Measurements from ENCODE around the gene RABAC1. TPM values are rescaled to one million over a fixed set of nuclear protein-coding genes. Genes with fewer than 3 reads are reported as not detected.
"Not testable (repeated sequence)": the region's sequence is repeated elsewhere in the genome, so short reads cannot be mapped to it uniquely, and the experiment has no call there.

Gene RABAC1
- total RNA-seq, 1 donor from 2014 or later, result 146 TPM

DNA sequence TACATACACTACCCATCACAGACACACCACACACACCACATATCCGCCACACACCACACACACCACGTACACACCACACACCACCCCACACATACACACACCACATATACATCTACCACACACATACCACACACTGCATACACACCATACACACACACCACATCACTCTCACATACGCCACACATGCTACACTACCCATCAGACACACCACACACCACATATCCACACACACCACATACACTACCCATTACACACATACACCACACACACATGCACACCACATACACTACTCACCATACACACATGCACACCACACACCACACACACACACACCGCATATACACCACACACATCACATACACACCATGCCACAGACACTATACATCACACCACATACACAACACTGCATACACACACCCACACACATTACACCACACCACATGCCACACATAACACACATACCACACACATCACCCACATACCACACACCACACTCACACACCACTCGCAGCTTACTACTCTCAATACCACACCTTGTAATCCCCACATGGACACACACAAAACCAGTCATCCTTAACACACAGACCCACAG, 40.4 kb downstream of the RABAC1 start:
- TF ChIP-seq, protein P1, sequence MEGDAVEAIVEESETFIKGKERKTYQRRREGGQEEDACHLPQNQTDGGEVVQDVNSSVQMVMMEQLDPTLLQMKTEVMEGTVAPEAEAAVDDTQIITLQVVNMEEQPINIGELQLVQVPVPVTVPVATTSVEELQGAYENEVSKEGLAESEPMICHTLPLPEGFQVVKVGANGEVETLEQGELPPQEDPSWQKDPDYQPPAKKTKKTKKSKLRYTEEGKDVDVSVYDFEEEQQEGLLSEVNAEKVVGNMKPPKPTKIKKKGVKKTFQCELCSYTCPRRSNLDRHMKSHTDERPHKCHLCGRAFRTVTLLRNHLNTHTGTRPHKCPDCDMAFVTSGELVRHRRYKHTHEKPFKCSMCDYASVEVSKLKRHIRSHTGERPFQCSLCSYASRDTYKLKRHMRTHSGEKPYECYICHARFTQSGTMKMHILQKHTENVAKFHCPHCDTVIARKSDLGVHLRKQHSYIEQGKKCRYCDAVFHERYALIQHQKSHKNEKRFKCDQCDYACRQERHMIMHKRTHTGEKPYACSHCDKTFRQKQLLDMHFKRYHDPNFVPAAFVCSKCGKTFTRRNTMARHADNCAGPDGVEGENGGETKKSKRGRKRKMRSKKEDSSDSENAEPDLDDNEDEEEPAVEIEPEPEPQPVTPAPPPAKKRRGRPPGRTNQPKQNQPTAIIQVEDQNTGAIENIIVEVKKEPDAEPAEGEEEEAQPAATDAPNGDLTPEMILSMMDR (IDR thresholded peaks at IDR 0.05; ENCODE audit: unreplicated experiment), result no peak
- Mint-ChIP-seq H3K4me1 (ENCODE audit: unreplicated experiment) (peaks cover 15% of the 10 kb centered on the region), H3K36me3 (ENCODE audit: low read depth, unreplicated experiment) (peaks cover 9% of the 10 kb centered on the region), H3K27ac (ENCODE audit: unreplicated experiment) (no peak overlapping the region), H3K27me3 (ENCODE audit: unreplicated experiment) (peaks cover 18% of the 10 kb centered on the region), H3K4me3 (ENCODE audit: unreplicated experiment) (no peak overlapping the region), H3K9me3 (ENCODE audit: unreplicated experiment) (no peaks in the 10 kb centered on the region)
- DNase-seq (ENCODE audit: low spot score), result no peak

DNA sequence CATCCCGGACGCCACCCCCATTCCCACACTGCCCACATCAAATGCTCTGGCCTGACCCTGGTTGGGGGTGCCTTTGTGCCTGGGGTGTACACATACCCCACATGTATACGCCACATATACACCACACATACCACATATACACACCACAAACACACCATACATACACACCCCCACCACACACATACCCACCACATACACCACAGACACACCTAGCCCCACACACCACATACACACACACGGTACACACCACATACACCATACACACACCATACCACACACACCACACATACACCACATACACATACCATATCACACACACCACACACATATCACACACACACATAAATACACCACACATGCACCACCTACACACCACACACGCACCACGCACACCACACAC, 41.0 kb downstream of the RABAC1 start:
- Mint-ChIP-seq H3K27ac (ENCODE audit: unreplicated experiment) (no peak overlapping the region), H3K27me3 (ENCODE audit: unreplicated experiment) (peaks cover 19% of the 10 kb centered on the region), H3K4me3 (ENCODE audit: unreplicated experiment) (no peak overlapping the region), H3K4me1 (ENCODE audit: unreplicated experiment) (peaks cover 12% of the 10 kb centered on the region), H3K36me3 (ENCODE audit: low read depth, unreplicated experiment) (peaks cover 5% of the 10 kb centered on the region), H3K9me3 (ENCODE audit: unreplicated experiment) (no peaks in the 10 kb centered on the region)
- TF ChIP-seq, protein P1 (IDR thresholded peaks at IDR 0.05; ENCODE audit: unreplicated experiment), result no peak
- no peak for DNase-seq (ENCODE audit: low spot score)

DNA sequence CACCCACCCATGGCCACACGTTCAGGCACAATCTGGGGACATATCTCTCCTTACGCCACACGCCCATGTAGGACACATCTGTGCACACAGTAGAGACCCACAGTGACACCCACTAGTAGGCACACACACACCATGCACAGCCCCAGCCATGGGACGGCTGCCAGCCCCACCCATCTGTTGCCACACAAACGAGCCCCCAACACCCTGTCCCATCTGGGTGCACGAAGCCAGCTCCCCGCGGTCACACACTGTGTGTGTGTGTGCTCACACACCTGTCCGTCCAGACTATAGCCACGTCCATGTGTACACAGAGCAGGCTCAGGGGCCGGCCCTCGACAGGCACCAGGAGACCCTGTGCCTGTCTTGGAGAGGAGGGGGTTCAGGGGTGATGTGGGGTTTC, 41.4 kb downstream of the RABAC1 start:
- H3K4me3 Mint-ChIP-seq (ENCODE audit: unreplicated experiment), result no peak overlapping the region
- DNase-seq (ENCODE audit: low spot score), result no peak
- H3K4me1 Mint-ChIP-seq (ENCODE audit: unreplicated experiment), result peaks cover 10% of the 10 kb centered on the region
- H3K9me3 Mint-ChIP-seq (ENCODE audit: unreplicated experiment), result no peaks in the 10 kb centered on the region
- TF ChIP-seq, protein P1 (IDR thresholded peaks at IDR 0.05; ENCODE audit: unreplicated experiment), result no peak
- H3K27ac Mint-ChIP-seq (ENCODE audit: unreplicated experiment), result no peak overlapping the region
- H3K27me3 Mint-ChIP-seq (ENCODE audit: unreplicated experiment), result peaks cover 17% of the 10 kb centered on the region
- peaks cover 3% of the 10 kb centered on the region for H3K36me3 Mint-ChIP-seq (ENCODE audit: low read depth, unreplicated experiment)

DNA sequence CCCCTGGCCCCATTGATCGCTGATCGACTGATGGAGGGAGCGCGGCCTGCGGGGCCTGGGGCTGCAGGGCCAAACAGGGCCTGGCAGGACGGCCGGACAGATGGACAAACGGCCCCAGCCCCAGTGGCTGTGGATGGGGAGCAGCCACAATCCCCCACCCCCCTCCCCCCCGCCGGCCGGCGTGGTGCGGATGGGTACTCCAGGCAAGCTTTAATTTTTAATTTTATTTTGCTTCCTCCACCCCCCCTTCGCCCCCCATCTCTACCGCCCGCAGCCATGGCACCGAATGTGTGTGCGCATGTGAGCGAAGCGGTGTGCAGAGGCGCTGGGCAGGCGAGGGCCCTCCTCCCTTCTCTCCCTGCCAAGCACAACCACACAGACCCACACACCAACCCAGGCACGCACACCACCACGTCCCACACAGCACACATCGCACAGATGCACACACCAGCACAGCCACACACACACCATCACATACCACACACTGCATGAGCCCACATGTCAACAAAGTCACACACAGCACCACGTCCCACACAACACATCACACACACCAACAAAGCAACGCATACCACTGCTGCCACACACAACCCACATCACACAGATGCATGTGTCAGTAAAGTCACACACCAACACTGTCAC, 43.2 kb downstream of the RABAC1 start:
- H3K36me3 Mint-ChIP-seq (ENCODE audit: low read depth, unreplicated experiment), result peaks cover 8% of the 10 kb centered on the region
- TF ChIP-seq, protein P1 (IDR thresholded peaks at IDR 0.05; ENCODE audit: unreplicated experiment), result no peak
- H3K27ac Mint-ChIP-seq (ENCODE audit: unreplicated experiment), result no peak overlapping the region
- no peaks in the 10 kb centered on the region for H3K9me3 Mint-ChIP-seq (ENCODE audit: unreplicated experiment)
- no peak for DNase-seq (ENCODE audit: low spot score)
- peaks cover 14% of the 10 kb centered on the region for H3K4me1 Mint-ChIP-seq (ENCODE audit: unreplicated experiment)
- peaks cover 26% of the 10 kb centered on the region for H3K27me3 Mint-ChIP-seq (ENCODE audit: unreplicated experiment)
- no peak overlapping the region for H3K4me3 Mint-ChIP-seq (ENCODE audit: unreplicated experiment)

DNA sequence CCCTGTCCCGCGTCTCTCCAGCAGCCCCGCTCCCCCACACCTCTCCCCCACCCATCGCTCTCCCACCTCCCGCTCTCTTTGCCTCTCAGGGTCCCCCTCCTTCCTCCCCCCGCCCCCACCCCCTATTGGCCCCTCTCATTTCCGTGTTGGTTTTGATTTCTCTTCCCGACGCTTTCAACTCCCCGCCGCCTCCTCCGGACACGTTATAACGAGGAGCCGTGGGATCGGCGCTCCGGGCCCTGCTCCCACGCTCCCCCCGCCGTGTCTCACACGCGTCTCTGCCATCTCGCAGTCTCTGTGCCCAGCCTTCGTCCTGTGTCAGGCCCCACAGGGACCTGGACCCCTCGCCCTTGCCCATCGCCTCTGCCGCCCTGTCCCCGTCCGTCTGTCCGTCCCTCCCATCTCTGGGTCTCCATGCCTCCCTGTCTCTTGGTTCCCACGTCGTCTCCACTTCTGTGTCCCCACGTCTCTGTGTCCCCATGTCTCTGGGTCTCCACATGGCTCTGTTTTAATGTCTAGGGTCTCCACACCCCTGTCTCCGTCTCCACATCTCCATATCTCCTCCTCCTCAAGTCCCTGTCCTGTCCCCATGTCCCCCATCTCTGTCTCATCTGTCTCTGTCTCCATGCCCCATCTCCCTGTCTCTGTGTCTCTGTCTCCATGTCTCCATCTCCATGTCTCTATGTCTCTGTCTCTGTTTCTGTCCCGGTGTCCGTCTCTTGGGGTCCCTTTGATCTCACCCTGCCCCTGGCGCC, 43.9 kb downstream of the RABAC1 start:
- peaks cover 15% of the 10 kb centered on the region for H3K36me3 Mint-ChIP-seq (ENCODE audit: low read depth, unreplicated experiment)
- peaks cover 18% of the 10 kb centered on the region for H3K4me1 Mint-ChIP-seq (ENCODE audit: unreplicated experiment)
- H3K9me3 Mint-ChIP-seq (ENCODE audit: unreplicated experiment), result no peaks in the 10 kb centered on the region
- H3K27me3 Mint-ChIP-seq (ENCODE audit: unreplicated experiment), result peaks cover 31% of the 10 kb centered on the region
- DNase-seq (ENCODE audit: low spot score), result no peak
- H3K4me3 Mint-ChIP-seq (ENCODE audit: unreplicated experiment), result no peak overlapping the region
- no peak overlapping the region for H3K27ac Mint-ChIP-seq (ENCODE audit: unreplicated experiment)
- TF ChIP-seq, protein P1 (IDR thresholded peaks at IDR 0.05; ENCODE audit: unreplicated experiment), result no peak

DNA sequence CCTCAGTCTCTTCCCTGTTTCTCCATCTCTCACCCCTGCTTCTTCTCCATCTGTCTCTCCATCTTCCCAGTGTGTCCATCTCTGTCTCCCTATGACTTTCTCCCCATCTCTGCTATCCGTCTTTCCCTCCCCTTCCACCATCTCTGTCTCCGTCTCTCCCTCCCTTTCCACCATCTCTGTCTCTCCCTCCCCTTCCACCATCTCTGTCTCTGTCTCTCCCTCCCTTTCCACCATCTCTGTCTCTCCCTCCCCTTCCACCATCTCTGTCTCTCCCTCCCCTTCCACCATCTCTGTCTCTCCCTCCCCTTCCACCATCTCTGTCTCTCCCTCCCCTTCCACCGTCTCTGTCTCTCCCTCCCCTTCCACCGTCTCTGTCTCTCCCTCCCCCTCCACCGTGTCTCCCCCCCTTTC, 44.7 kb downstream of the RABAC1 start:
- Mint-ChIP-seq H3K27me3 (ENCODE audit: unreplicated experiment) (peaks cover 31% of the 10 kb centered on the region), H3K36me3 (ENCODE audit: low read depth, unreplicated experiment) (peaks cover 16% of the 10 kb centered on the region), H3K4me1 (ENCODE audit: unreplicated experiment) (peaks cover 18% of the 10 kb centered on the region)
- not testable (repeated sequence) for H3K27ac Mint-ChIP-seq (ENCODE audit: unreplicated experiment); H3K4me3 Mint-ChIP-seq (ENCODE audit: unreplicated experiment); DNase-seq (ENCODE audit: low spot score); H3K9me3 Mint-ChIP-seq (ENCODE audit: unreplicated experiment)

Data from endothelial cell (in vitro differentiated cells).